IMR-90 (cell line): ENCODE data around the gene PRB4. TPM values are rescaled to one million over a fixed set of nuclear protein-coding genes. Genes with fewer than 3 reads are reported as not detected.

Experiments
- ATAC-seq: fragments of 200-7000 bp; cut with Tn5 transposase; 2 replicates; pipeline ENCODE4 v1.9.1; 2020; ENCODE audit warnings: low read depth, mild to moderate bottlenecking, moderate library complexity
- BruUV-seq: library from RNA; stranded (reverse); fragments of 400-500 nt; replicated peaks from 2 replicates; lab custom pipeline; 2021; lab: Mats Ljungman, UMichigan
- CTCF ChIA-PET: fragments of 300-600 bp; formaldehyde crosslinking; extraction: SDS; loops from one replicate; lab custom pipeline; 2021; ENCODE audit warnings: antibody characterized with exemption; lab: Yijun Ruan, JAX
- POLR2A ChIA-PET: fragments of 300-600 bp; sonication (Branson Sonifier 250); formaldehyde crosslinking; loops from one replicate; lab custom pipeline; 2022; ENCODE audit warnings: antibody characterized with exemption; ENCODE audit not compliant: unreplicated experiment; lab: Charles Lee
- DNase-seq: peaks from one replicate; pipeline ENCODE4 v3.0.0; 2013
- H2AFZ ChIP-seq: replicated peaks from 2 replicates; pipeline ENCODE3; 2013; ENCODE audit warnings: low read length, mild to moderate bottlenecking; ENCODE audit not compliant: poor library complexity
- H2AK5ac ChIP-seq: 2 replicates; pipeline ENCODE4 v1.6.1; 2013; ENCODE audit warnings: low read depth, low read length, inconsistent platforms
- H2AK9ac ChIP-seq: replicated peaks from 2 replicates; pipeline ENCODE3; 2013; ENCODE audit warnings: mild to moderate bottlenecking, low read depth, low read length, moderate library complexity; ENCODE audit not compliant: poor library complexity
- H2BK120ac ChIP-seq: 2 replicates; pipeline ENCODE4 v1.6.1; 2013; ENCODE audit warnings: low read depth, low read length, inconsistent platforms
- H2BK15ac ChIP-seq: 3 replicates; pipeline ENCODE4 v1.6.1; 2013; ENCODE audit warnings: low read depth, low read length, inconsistent platforms
- H2BK20ac ChIP-seq: 2 replicates; pipeline ENCODE4 v1.6.1; 2013; ENCODE audit warnings: low read depth, mild to moderate bottlenecking, inconsistent platforms, low read length, moderate library complexity
- H2BK5ac ChIP-seq: 2 replicates; pipeline ENCODE4 v1.6.1; 2013; ENCODE audit warnings: mild to moderate bottlenecking, low read depth, low read length, inconsistent platforms; ENCODE audit not compliant: poor library complexity, severe bottlenecking
- H3K14ac ChIP-seq: replicated peaks from 2 replicates; pipeline ENCODE4 v1.6.1; 2013; ENCODE audit warnings: low read depth, low read length, inconsistent platforms
- H3K18ac ChIP-seq: 2 replicates; pipeline ENCODE4 v1.6.1; 2013; ENCODE audit warnings: low read depth, low read length, control low read depth
- H3K23ac ChIP-seq: 2 replicates; pipeline ENCODE4 v1.6.1; 2013; ENCODE audit warnings: low read depth, low read length, inconsistent platforms
- H3K27ac ChIP-seq: 2 replicates; pipeline ENCODE4 v1.5.1; 2013; ENCODE audit warnings: mild to moderate bottlenecking, control low read depth, low read length; ENCODE audit not compliant: insufficient read depth
- H3K27me3 ChIP-seq: 2 replicates; pipeline ENCODE4 v1.6.1; 2013; ENCODE audit warnings: low read length; ENCODE audit not compliant: control insufficient read depth, insufficient read depth
- H3K36me3 ChIP-seq: 2 replicates; pipeline ENCODE4 v1.6.1; 2013; ENCODE audit warnings: low read length, mixed read lengths; ENCODE audit not compliant: control insufficient read depth, insufficient read depth
- H3K4ac ChIP-seq: 2 replicates; pipeline ENCODE4 v1.6.1; 2013; ENCODE audit warnings: low read depth, low read length, inconsistent platforms
- H3K4me1 ChIP-seq: 2 replicates; pipeline ENCODE4 v1.6.1; 2013; ENCODE audit warnings: low read length, mixed read lengths; ENCODE audit not compliant: control insufficient read depth, insufficient read depth
- H3K4me2 ChIP-seq: 2 replicates; pipeline ENCODE4 v1.6.1; 2013; ENCODE audit warnings: low read depth, mild to moderate bottlenecking, control low read depth, low read length, moderate library complexity
- H3K4me3 ChIP-seq: 2 replicates; pipeline ENCODE4 v1.5.1; 2013; ENCODE audit warnings: low read depth, mild to moderate bottlenecking, control low read depth, low read length, moderate library complexity; ENCODE audit not compliant: insufficient read depth
- H3K56ac ChIP-seq: 2 replicates; pipeline ENCODE4 v1.6.1; 2013; ENCODE audit warnings: low read length, inconsistent platforms; ENCODE audit not compliant: insufficient read depth; ENCODE audit errors: extremely low read depth
- H3K79me1 ChIP-seq, 2 experiments: 2 replicates each; pipeline ENCODE4 v1.6.1; 2013; ENCODE audit warnings: low read length in 2 of 2, inconsistent platforms in 1 of 2, low read depth in 1 of 2
- H3K9ac ChIP-seq: 2 replicates; pipeline ENCODE4 v1.6.1; 2013; ENCODE audit warnings: low read depth, low read length, control low read depth
- H3K9me1 ChIP-seq: 2 replicates; pipeline ENCODE4 v1.6.1; 2013; ENCODE audit warnings: low read length, inconsistent platforms; ENCODE audit not compliant: insufficient read depth
- H3K9me3 ChIP-seq: 2 replicates; pipeline ENCODE4 v1.6.1; 2013; ENCODE audit warnings: low read length; ENCODE audit not compliant: control insufficient read depth, insufficient read depth
- H4K20me1 ChIP-seq: 2 replicates; pipeline ENCODE4 v1.6.1; 2013; ENCODE audit warnings: low read length, inconsistent platforms; ENCODE audit not compliant: insufficient read depth
- H4K5ac ChIP-seq: 2 replicates; pipeline ENCODE4 v1.6.1; 2013; ENCODE audit warnings: mild to moderate bottlenecking, low read depth, low read length, control low read depth
- H4K8ac ChIP-seq, 2 experiments: 2 replicates each; pipeline ENCODE4 v1.6.1; 2013; ENCODE audit warnings: low read depth in 2 of 2, low read length in 2 of 2, control low read depth in 1 of 2, inconsistent platforms in 1 of 2
- H4K91ac ChIP-seq: 2 replicates; pipeline ENCODE4 v1.6.1; 2013; ENCODE audit warnings: low read depth, low read length, inconsistent platforms; ENCODE audit not compliant: insufficient read depth
- BHLHE40 ChIP-seq: fragments of 150-350 bp; IDR thresholded peaks from 2 replicates; pipeline ENCODE4 v1.6.1; 2016; ENCODE audit warnings: mild to moderate bottlenecking, low read depth, low read length
- CEBPB ChIP-seq: IDR thresholded peaks from 2 replicates; pipeline ENCODE4 v1.6.1; 2012; ENCODE audit warnings: low read depth, low read length, improper control_type of control experiment
- CHD1 ChIP-seq: IDR thresholded peaks from 2 replicates; pipeline ENCODE4 v1.6.1; 2012; ENCODE audit warnings: low read depth, low read length, improper control_type of control experiment
- FOS ChIP-seq: fragments of 150-350 bp; IDR thresholded peaks from 2 replicates; pipeline ENCODE4 v1.6.1; 2016; ENCODE audit warnings: low read depth, low read length
- MAFK ChIP-seq: IDR thresholded peaks from 2 replicates; pipeline ENCODE4 v1.6.1; 2012; ENCODE audit warnings: low read depth, low read length, improper control_type of control experiment
- MAZ ChIP-seq: IDR thresholded peaks from 2 replicates; pipeline ENCODE4 v1.6.1; 2012; ENCODE audit warnings: low read depth, mild to moderate bottlenecking, low read length, improper control_type of control experiment, moderate library complexity, borderline replicate concordance
- MXI1 ChIP-seq: IDR thresholded peaks from 2 replicates; pipeline ENCODE4 v1.6.1; 2012; ENCODE audit warnings: low read depth, mild to moderate bottlenecking, low read length, moderate library complexity, borderline replicate concordance
- NFE2L2 ChIP-seq: fragments of 150-350 bp; IDR thresholded peaks from 2 replicates; pipeline ENCODE4 v1.6.1; 2016; ENCODE audit warnings: low read depth, mild to moderate bottlenecking, low read length
- POLR2A ChIP-seq: IDR thresholded peaks from 2 replicates; pipeline ENCODE4 v1.6.1; 2012; ENCODE audit warnings: mild to moderate bottlenecking, low read depth, low read length
- RAD21 ChIP-seq: IDR thresholded peaks from 2 replicates; pipeline ENCODE4 v1.6.1; 2012; ENCODE audit warnings: low read length, improper control_type of control experiment
- RCOR1 ChIP-seq: IDR thresholded peaks from 2 replicates; pipeline ENCODE4 v1.6.1; 2012; ENCODE audit warnings: mild to moderate bottlenecking, low read length, improper control_type of control experiment; ENCODE audit not compliant: insufficient replicate concordance
- RFX5 ChIP-seq: IDR thresholded peaks from 2 replicates; pipeline ENCODE4 v1.8.0; 2012; ENCODE audit warnings: low read depth, mild to moderate bottlenecking, low read length, moderate library complexity
- SMC3 ChIP-seq: fragments of 150-350 bp; IDR thresholded peaks from 2 replicates; pipeline ENCODE4 v1.6.1; 2016; ENCODE audit warnings: low read depth, mild to moderate bottlenecking, antibody characterized with exemption, low read length, moderate library complexity
- WGBS, 2 experiments: methylation state at CpG; one replicate each; pipeline versions ENCODE4 v1.1.5 to v1.1.7; 2013; ENCODE audit warnings: missing lambda C conversion rate in 2 of 2; ENCODE audit not compliant: insufficient read length in 1 of 2; ENCODE audit errors: extremely low coverage in 2 of 2; 5-methylcytosine and 5-hydroxymethylcytosine counted together
- dilution Hi-C: fragments of 300-500 bp; cut with HindIII; formaldehyde crosslinking; loops from one replicate; pipeline ENCODE4 v1.14.3; 2018; ENCODE audit warnings: low sequenced_read_pairs; ENCODE audit not compliant: unreplicated experiment
- in situ Hi-C: fragments of 300-500 bp; cut with MboI; formaldehyde crosslinking; loops from 3 replicates; pipeline ENCODE4 v1.14.3; 2019; ENCODE audit warnings: low sequenced_read_pairs, inconsistent platforms, mixed read lengths
- intact Hi-C: fragments of 100-400 bp; cut with micrococcal nuclease; formaldehyde crosslinking; loops from 2 replicates; pipeline ENCODE4 v1.10.0; 2022
- polyA plus RNA-seq, 3 experiments: library from polyadenylated mRNA; depleted of rRNA; stranded (reverse); fragments of >200 nt; gene quantifications; 2 replicates each; pipeline ENCODE4 v1.2.3, GENCODE V29; 2012; ENCODE audit warnings: low replicate concordance in 1 of 3
- total RNA-seq: library from RNA; depleted of rRNA; stranded (reverse); fragments of >200 nt; gene quantifications from 2 replicates; pipeline ENCODE4 v1.2.3, GENCODE V29; 2012
- TF ChIP-seq, protein P1 (sequence below): fragments of 150-350 bp; IDR thresholded peaks from 2 replicates; pipeline ENCODE4 v1.6.1; 2017; ENCODE audit warnings: mild to moderate bottlenecking, antibody characterized with exemption, low read length, low read depth
- TF ChIP-seq, protein P2 (sequence below): fragments of 150-350 bp; IDR thresholded peaks from 2 replicates; pipeline ENCODE4 v1.6.1; 2016; ENCODE audit warnings: low read depth, mild to moderate bottlenecking, low read length, moderate library complexity, borderline replicate concordance
- TF ChIP-seq, protein P3 (sequence below): conservative IDR thresholded peaks from 2 replicates; pipeline ENCODE4 v1.5.1; 2012; ENCODE audit warnings: mild to moderate bottlenecking, low read depth, low read length, improper control_type of control experiment

The PRB4 gene
- total and polyA plus RNA-seq, 2 of the 4 experiments (the other 2 are of a cell fraction), result not detected

DNA sequence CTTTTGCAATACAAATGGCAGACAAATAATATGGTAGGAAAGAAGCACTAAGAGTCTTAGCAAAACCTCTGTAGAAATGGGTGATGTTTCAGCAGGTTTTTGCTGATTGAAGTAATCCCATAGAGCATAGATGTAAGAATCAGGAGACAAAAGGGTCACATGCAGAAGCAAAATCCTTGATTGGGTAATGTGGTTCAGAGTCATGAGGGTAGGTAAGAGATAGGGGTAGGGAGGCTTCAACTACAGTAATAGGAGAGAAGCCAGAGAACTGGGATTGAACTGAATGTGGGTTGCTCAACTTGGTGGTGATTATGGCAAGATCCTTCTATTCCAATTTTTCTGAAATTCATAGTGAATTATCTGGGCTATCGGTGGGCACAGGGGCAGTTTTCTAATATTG is 45.7 kb downstream of the PRB4 start:
- no peaks in the 10 kb centered on the region for H3K9me1 ChIP-seq
- H3K14ac ChIP-seq, result no peak overlapping the region
- H3K4me1 ChIP-seq, result no peaks in the 10 kb centered on the region
- no peak for TF ChIP-seq CEBPB
- no peak for TF ChIP-seq SMC3
- no peak for TF ChIP-seq POLR2A
- no peak for TF ChIP-seq FOS
- TF ChIP-seq, protein P1, sequence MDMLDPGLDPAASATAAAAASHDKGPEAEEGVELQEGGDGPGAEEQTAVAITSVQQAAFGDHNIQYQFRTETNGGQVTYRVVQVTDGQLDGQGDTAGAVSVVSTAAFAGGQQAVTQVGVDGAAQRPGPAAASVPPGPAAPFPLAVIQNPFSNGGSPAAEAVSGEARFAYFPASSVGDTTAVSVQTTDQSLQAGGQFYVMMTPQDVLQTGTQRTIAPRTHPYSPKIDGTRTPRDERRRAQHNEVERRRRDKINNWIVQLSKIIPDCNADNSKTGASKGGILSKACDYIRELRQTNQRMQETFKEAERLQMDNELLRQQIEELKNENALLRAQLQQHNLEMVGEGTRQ, result no peak
- no peak for TF ChIP-seq RFX5
- TF ChIP-seq RCOR1, result no peak
- TF ChIP-seq, protein P2, sequence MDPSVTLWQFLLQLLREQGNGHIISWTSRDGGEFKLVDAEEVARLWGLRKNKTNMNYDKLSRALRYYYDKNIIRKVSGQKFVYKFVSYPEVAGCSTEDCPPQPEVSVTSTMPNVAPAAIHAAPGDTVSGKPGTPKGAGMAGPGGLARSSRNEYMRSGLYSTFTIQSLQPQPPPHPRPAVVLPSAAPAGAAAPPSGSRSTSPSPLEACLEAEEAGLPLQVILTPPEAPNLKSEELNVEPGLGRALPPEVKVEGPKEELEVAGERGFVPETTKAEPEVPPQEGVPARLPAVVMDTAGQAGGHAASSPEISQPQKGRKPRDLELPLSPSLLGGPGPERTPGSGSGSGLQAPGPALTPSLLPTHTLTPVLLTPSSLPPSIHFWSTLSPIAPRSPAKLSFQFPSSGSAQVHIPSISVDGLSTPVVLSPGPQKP, result no peak
- no peak for TF ChIP-seq CHD1
- TF ChIP-seq MXI1, result no peak
- no peak for TF ChIP-seq MAZ
- TF ChIP-seq NFE2L2, result no peak
- TF ChIP-seq, protein P3, sequence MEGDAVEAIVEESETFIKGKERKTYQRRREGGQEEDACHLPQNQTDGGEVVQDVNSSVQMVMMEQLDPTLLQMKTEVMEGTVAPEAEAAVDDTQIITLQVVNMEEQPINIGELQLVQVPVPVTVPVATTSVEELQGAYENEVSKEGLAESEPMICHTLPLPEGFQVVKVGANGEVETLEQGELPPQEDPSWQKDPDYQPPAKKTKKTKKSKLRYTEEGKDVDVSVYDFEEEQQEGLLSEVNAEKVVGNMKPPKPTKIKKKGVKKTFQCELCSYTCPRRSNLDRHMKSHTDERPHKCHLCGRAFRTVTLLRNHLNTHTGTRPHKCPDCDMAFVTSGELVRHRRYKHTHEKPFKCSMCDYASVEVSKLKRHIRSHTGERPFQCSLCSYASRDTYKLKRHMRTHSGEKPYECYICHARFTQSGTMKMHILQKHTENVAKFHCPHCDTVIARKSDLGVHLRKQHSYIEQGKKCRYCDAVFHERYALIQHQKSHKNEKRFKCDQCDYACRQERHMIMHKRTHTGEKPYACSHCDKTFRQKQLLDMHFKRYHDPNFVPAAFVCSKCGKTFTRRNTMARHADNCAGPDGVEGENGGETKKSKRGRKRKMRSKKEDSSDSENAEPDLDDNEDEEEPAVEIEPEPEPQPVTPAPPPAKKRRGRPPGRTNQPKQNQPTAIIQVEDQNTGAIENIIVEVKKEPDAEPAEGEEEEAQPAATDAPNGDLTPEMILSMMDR, result no peak
- TF ChIP-seq MAFK, result no peak
- no peak for TF ChIP-seq RAD21
- no peak for TF ChIP-seq BHLHE40
- no peak overlapping the region for H3K56ac ChIP-seq
- no peak overlapping the region for H3K9ac ChIP-seq
- H3K36me3 ChIP-seq, result no peaks in the 10 kb centered on the region
- H4K91ac ChIP-seq, result no peak overlapping the region
- H3K4me3 ChIP-seq, result no peak overlapping the region
- no peak overlapping the region for H3K4me2 ChIP-seq
- POLR2A ChIA-PET, result no interaction called here
- ATAC-seq (no peak), DNase-seq (no peak)
- intact Hi-C loops (no loop called here), dilution Hi-C loops (no loop called here), in situ Hi-C loops (no loop called here)
- BruUV-seq, result no TSS peak
- H4K8ac ChIP-seq, result no peak overlapping the region
- no peak overlapping the region for H3K23ac ChIP-seq
- no peaks in the 10 kb centered on the region for H3K27me3 ChIP-seq
- H3K27ac ChIP-seq, result no peak overlapping the region
- H3K4ac ChIP-seq, result no peak overlapping the region
- H2AK9ac ChIP-seq, result no peak overlapping the region
- no peak overlapping the region for H2AFZ ChIP-seq
- no peak overlapping the region for H4K5ac ChIP-seq
- H4K20me1 ChIP-seq, result no peaks in the 10 kb centered on the region
- H2BK15ac ChIP-seq, result no peak overlapping the region
- no peak overlapping the region for H3K18ac ChIP-seq
- no peak overlapping the region for H2BK120ac ChIP-seq
- H2AK5ac ChIP-seq, result no peak overlapping the region
- CTCF ChIA-PET, result no interaction called here
- no peak overlapping the region for H2BK5ac ChIP-seq
- no peak overlapping the region for H2BK20ac ChIP-seq
- H3K79me1 ChIP-seq, result no peaks in the 10 kb centered on the region
- WGBS, 2 experiments, result no CpG with 5 or more reads among the region's 1 CpG
- H3K9me3 ChIP-seq, result no peaks in the 10 kb centered on the region
